Gastroesophageal sphincter (tissue), 3 donors: Measurements from ENCODE around the gene CTLA4.

Experiments used
- POLR2A ChIP-seq, 2 donors: fragments of 450-650 bp; IDR thresholded peaks; one replicate each; pipeline ENCODE4 v1.6.1; 2017; ENCODE audit warnings: antibody characterized with exemption in 2 of 2, mild to moderate bottlenecking in 2 of 2, moderate library complexity in 1 of 2
- POLR2AphosphoS5 ChIP-seq: sonication (generic); formaldehyde crosslinking; IDR thresholded peaks from one replicate; pipeline ENCODE4 v1.6.1; 2017; ENCODE audit warnings: antibody characterized with exemption
- TF ChIP-seq, protein P1 (sequence below), 4 experiments: fragments of 200-600 bp in 2 of 4; fragments of 450-650 bp in 2 of 4; sonication (generic) in 1 of 4; IDR thresholded peaks; one replicate each; pipeline ENCODE4 v1.5.1; 2017 to 2019; ENCODE audit warnings: antibody characterized with exemption in 4 of 4, mild to moderate bottlenecking in 2 of 4, moderate library complexity in 2 of 4

DNA sequence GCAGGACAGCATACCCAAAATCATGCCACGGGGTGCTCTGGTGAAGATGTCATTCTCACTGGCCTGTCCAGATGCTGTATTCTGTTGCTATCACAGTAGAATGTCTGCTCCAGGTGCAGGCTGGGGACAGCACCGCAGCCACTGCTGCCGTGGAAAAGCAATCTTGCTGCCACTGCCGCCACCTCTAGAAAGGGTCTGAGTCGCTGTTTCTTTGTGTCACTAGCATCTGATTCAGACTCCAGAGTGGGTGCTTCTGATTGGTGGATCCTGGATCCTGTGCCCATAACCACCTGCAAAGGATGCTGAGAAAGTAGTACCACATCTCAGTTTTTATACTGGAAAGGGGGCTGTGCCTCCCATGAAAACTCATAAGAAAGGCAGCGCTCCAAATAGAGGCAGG, 45.3 kb upstream of the CTLA4 start:
- TF ChIP-seq, protein P1, sequence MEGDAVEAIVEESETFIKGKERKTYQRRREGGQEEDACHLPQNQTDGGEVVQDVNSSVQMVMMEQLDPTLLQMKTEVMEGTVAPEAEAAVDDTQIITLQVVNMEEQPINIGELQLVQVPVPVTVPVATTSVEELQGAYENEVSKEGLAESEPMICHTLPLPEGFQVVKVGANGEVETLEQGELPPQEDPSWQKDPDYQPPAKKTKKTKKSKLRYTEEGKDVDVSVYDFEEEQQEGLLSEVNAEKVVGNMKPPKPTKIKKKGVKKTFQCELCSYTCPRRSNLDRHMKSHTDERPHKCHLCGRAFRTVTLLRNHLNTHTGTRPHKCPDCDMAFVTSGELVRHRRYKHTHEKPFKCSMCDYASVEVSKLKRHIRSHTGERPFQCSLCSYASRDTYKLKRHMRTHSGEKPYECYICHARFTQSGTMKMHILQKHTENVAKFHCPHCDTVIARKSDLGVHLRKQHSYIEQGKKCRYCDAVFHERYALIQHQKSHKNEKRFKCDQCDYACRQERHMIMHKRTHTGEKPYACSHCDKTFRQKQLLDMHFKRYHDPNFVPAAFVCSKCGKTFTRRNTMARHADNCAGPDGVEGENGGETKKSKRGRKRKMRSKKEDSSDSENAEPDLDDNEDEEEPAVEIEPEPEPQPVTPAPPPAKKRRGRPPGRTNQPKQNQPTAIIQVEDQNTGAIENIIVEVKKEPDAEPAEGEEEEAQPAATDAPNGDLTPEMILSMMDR (IDR thresholded peaks at IDR 0.05): no peak
- TF ChIP-seq POLR2AphosphoS5 (no peak), POLR2A (IDR thresholded peaks at IDR 0.05) (no peak)
